ENCODE data around the gene SLC9A4. TPM values are rescaled to one million over a fixed set of nuclear protein-coding genes. Genes with fewer than 3 reads are reported as not detected.

The SLC9A4 gene
- total RNA-seq, 2 experiments from 2014 or later = 0.06 to 0.08 TPM

GRCh38 chr2:102492006-102492405, 19.0 kb downstream of the SLC9A4 start:
- Mint-ChIP-seq H3K36me3 (no peaks in the 10 kb centered on the region), H3K4me1 (peaks cover 13% of the 10 kb centered on the region), H3K9me3 (peaks cover 2% of the 10 kb centered on the region), H3K27me3 (peaks cover 22% of the 10 kb centered on the region), H3K27ac (no peak overlapping the region), H3K4me3 (no peak overlapping the region)
- ATAC-seq (ENCODE audit: low read depth) (no peak), DNase-seq (no peak)
- POLR2A ChIA-PET = no interaction called here

- Mint-ChIP-seq H3K4me3 (no peak overlapping the region), H3K36me3 (no peaks in the 10 kb centered on the region), H3K4me1 (peaks cover 4% of the 10 kb centered on the region), H3K9me3 (peaks cover 2% of the 10 kb centered on the region), H3K27ac (no peak overlapping the region), H3K27me3 (peaks cover 16% of the 10 kb centered on the region)
- ATAC-seq (ENCODE audit: low read depth) (no peak), DNase-seq (no peak)
- POLR2A ChIA-PET = no interaction called here
Observed at GRCh38 chr2:102494570-102494969, 21.5 kb downstream of the SLC9A4 start.

GRCh38 chr2:102498414-102498813, 25.4 kb downstream of the SLC9A4 start:
- Mint-ChIP-seq H3K4me1 (no peaks in the 10 kb centered on the region), H3K36me3 (no peaks in the 10 kb centered on the region), H3K27me3 (peaks cover 13% of the 10 kb centered on the region), H3K4me3 (no peak overlapping the region), H3K27ac (no peak overlapping the region), H3K9me3 (peaks cover 2% of the 10 kb centered on the region)
- ATAC-seq (ENCODE audit: low read depth) (no peak), DNase-seq (no peak)
- POLR2A ChIA-PET = no interaction called here

- no peak overlapping the region for H3K4me3 Mint-ChIP-seq
- ATAC-seq (ENCODE audit: low read depth) (no peak), DNase-seq (no peak)
- peaks cover 11% of the 10 kb centered on the region for H3K27me3 Mint-ChIP-seq
- no peak overlapping the region for H3K27ac Mint-ChIP-seq
- H3K36me3 Mint-ChIP-seq = no peaks in the 10 kb centered on the region
- no peaks in the 10 kb centered on the region for H3K4me1 Mint-ChIP-seq
- H3K9me3 Mint-ChIP-seq = no peaks in the 10 kb centered on the region
- POLR2A ChIA-PET = no interaction called here
Observed at GRCh38 chr2:102499558-102499957, 26.5 kb downstream of the SLC9A4 start.

GRCh38 chr2:102502576-102502975, 29.6 kb downstream of the SLC9A4 start:
- H3K4me3 Mint-ChIP-seq = no peak overlapping the region
- no peaks in the 10 kb centered on the region for H3K9me3 Mint-ChIP-seq
- H3K4me1 Mint-ChIP-seq = no peaks in the 10 kb centered on the region
- POLR2A ChIA-PET = no interaction called here
- ATAC-seq (ENCODE audit: low read depth) (no peak), DNase-seq (no peak)
- H3K27me3 Mint-ChIP-seq = peaks cover 7% of the 10 kb centered on the region
- no peaks in the 10 kb centered on the region for H3K36me3 Mint-ChIP-seq
- no peak overlapping the region for H3K27ac Mint-ChIP-seq

- POLR2A ChIA-PET = no interaction called here
- DNase-seq = no peak
- Mint-ChIP-seq H3K4me3 (no peak overlapping the region), H3K36me3 (no peaks in the 10 kb centered on the region), H3K4me1 (no peaks in the 10 kb centered on the region), H3K27ac (no peak overlapping the region), H3K9me3 (no peaks in the 10 kb centered on the region), H3K27me3 (peaks cover 11% of the 10 kb centered on the region)
- no peak for ATAC-seq (ENCODE audit: low read depth)
Observed at GRCh38 chr2:102504833-102505232, 31.8 kb downstream of the SLC9A4 start.

GRCh38 chr2:102505290-102505689, 32.3 kb downstream of the SLC9A4 start:
- Mint-ChIP-seq H3K4me1 (no peaks in the 10 kb centered on the region), H3K36me3 (no peaks in the 10 kb centered on the region), H3K27ac (no peak overlapping the region), H3K4me3 (no peak overlapping the region), H3K9me3 (no peaks in the 10 kb centered on the region), H3K27me3 (peaks cover 11% of the 10 kb centered on the region)
- POLR2A ChIA-PET = no interaction called here
- no peak for DNase-seq
- no peak for ATAC-seq (ENCODE audit: low read depth)

- Mint-ChIP-seq H3K27me3 (peaks cover 13% of the 10 kb centered on the region), H3K36me3 (no peaks in the 10 kb centered on the region), H3K27ac (no peak overlapping the region), H3K4me3 (no peak overlapping the region), H3K4me1 (no peaks in the 10 kb centered on the region), H3K9me3 (no peaks in the 10 kb centered on the region)
- POLR2A ChIA-PET = no interaction called here
- no peak for ATAC-seq (ENCODE audit: low read depth)
- no peak for DNase-seq
Observed at GRCh38 chr2:102506743-102507142, 33.7 kb downstream of the SLC9A4 start.

GRCh38 chr2:102508863-102509262, 35.8 kb downstream of the SLC9A4 start:
- ATAC-seq (ENCODE audit: low read depth) (no peak), DNase-seq (no peak)
- no peaks in the 10 kb centered on the region for H3K36me3 Mint-ChIP-seq
- H3K27ac Mint-ChIP-seq = no peak overlapping the region
- H3K4me1 Mint-ChIP-seq = no peaks in the 10 kb centered on the region
- no peak overlapping the region for H3K4me3 Mint-ChIP-seq
- no peaks in the 10 kb centered on the region for H3K9me3 Mint-ChIP-seq
- POLR2A ChIA-PET = no interaction called here
- peaks cover 13% of the 10 kb centered on the region for H3K27me3 Mint-ChIP-seq

GRCh38 chr2:102509749-102510148, 36.7 kb downstream of the SLC9A4 start:
- Mint-ChIP-seq H3K27me3 (peaks cover 12% of the 10 kb centered on the region), H3K9me3 (no peaks in the 10 kb centered on the region), H3K27ac (no peak overlapping the region), H3K36me3 (no peaks in the 10 kb centered on the region), H3K4me1 (no peaks in the 10 kb centered on the region), H3K4me3 (no peak overlapping the region)
- DNase-seq = no peak
- no peak for ATAC-seq (ENCODE audit: low read depth)
- POLR2A ChIA-PET = no interaction called here

- H3K4me3 Mint-ChIP-seq = no peak overlapping the region
- no peak for DNase-seq
- H3K27me3 Mint-ChIP-seq = peaks cover 5% of the 10 kb centered on the region
- no peak for ATAC-seq (ENCODE audit: low read depth)
- H3K9me3 Mint-ChIP-seq = no peaks in the 10 kb centered on the region
- H3K27ac Mint-ChIP-seq = no peak overlapping the region
- H3K4me1 Mint-ChIP-seq = no peaks in the 10 kb centered on the region
- POLR2A ChIA-PET = no interaction called here
- H3K36me3 Mint-ChIP-seq = no peaks in the 10 kb centered on the region
Observed at GRCh38 chr2:102510791-102511575, 38.0 kb downstream of the SLC9A4 start.

GRCh38 chr2:102512161-102512560, 39.1 kb downstream of the SLC9A4 start:
- Mint-ChIP-seq H3K27me3 (peaks cover 8% of the 10 kb centered on the region), H3K36me3 (no peaks in the 10 kb centered on the region), H3K4me1 (no peaks in the 10 kb centered on the region), H3K4me3 (no peak overlapping the region), H3K9me3 (no peaks in the 10 kb centered on the region), H3K27ac (no peak overlapping the region)
- POLR2A ChIA-PET = no interaction called here
- ATAC-seq (ENCODE audit: low read depth) (no peak), DNase-seq (no peak)

GRCh38 chr2:102513355-102513939, 40.4 kb downstream of the SLC9A4 start:
- POLR2A ChIA-PET = no interaction called here
- Mint-ChIP-seq H3K4me3 (no peak overlapping the region), H3K9me3 (no peaks in the 10 kb centered on the region), H3K36me3 (no peaks in the 10 kb centered on the region), H3K27me3 (peaks cover 11% of the 10 kb centered on the region), H3K4me1 (no peaks in the 10 kb centered on the region), H3K27ac (no peak overlapping the region)
- no peak for DNase-seq
- ATAC-seq (ENCODE audit: low read depth) = no peak

GRCh38 chr2:102514061-102514785, 41.2 kb downstream of the SLC9A4 start:
- POLR2A ChIA-PET = no interaction called here
- no peak overlapping the region for H3K4me3 Mint-ChIP-seq
- H3K27me3 Mint-ChIP-seq = peaks cover 8% of the 10 kb centered on the region
- H3K9me3 Mint-ChIP-seq = no peaks in the 10 kb centered on the region
- no peaks in the 10 kb centered on the region for H3K36me3 Mint-ChIP-seq
- DNase-seq (no peak), ATAC-seq (ENCODE audit: low read depth) (no peak)
- no peak overlapping the region for H3K27ac Mint-ChIP-seq
- no peaks in the 10 kb centered on the region for H3K4me1 Mint-ChIP-seq

Data from activated naive CD8-positive, alpha-beta T cell treated with anti-CD3 and anti-CD28 coated beads, Interleukin-2, amount 10 ng/mL, durations not matched to agents 7 days and 5 days (primary cell).